GM21526 (cell line): Measurements from ENCODE around the gene JOSD2.

Experiments used
- ATAC-seq: cut with Tn5 transposase; IDR thresholded peaks from one replicate; pipeline ENCODE4 v1.9.1; 2021; ENCODE audit warnings: moderate library complexity; ENCODE audit not compliant: unreplicated experiment, low FRiP score

The JOSD2 gene, protein sequence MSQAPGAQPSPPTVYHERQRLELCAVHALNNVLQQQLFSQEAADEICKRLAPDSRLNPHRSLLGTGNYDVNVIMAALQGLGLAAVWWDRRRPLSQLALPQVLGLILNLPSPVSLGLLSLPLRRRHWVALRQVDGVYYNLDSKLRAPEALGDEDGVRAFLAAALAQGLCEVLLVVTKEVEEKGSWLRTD

DNA sequence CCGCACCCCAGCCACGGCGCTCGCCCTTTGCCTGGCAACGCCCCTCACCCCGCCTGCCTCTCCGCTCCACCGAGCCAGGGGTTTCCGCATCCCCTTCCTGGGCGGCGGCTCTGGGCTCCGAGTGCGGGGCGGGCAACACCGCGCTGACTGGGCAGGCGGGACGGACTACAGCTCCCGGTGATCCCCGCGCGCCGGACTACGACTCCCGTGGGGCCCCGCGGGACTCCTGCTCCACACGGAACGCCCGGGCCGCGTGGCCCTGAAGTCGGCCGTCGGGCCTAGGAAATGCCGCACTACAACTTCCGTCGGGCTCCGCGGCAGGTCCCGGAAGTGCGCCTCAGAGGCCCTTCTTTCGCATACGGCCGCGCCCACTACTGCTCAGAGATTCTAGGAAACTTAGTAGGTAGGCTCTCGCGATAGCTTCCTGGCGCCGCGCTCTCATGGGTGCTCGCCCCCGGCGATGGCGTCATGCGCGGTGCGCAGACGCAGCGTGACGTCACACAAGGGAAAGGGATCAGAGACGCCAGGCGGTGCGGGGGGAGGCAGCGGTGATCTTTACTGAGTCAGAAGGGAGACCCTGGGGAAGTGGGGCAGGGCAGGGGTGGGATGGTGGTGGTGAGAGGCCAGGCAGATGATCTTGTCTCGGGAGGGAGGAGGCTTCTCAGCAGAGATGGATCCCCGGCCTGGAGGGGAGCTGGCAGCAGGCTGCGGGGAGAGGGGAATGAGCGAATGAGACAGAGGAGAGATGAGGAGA is at the start of gene JOSD2:
JOSD2 (minus strand) TSS at position 123 of the 754 bp plus-strand sequence. CDS start 760 bp downstream, outside the sequence.
- ATAC-seq, result peak; percentile 74

DNA sequence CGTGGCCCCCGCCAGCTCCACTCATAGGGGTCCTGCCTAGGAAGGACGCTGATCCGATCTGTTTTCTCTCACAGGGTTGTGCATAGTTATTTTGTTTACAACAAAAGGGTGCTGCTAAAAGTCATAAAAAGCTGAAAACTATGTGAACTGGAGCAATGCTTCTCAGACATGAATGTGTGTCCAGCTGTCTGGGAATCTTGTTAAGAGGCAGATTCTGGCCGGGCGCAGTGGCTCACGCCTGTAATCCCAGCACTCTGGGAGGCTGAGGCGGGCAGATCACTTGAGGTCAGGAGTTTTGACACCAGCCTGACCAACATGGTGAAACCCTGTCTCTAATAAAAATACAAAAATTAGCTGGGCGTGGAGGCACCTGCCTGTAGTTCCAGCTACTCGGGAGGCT is 48.6 kb upstream of the JOSD2 start:
- ATAC-seq, result no peak

GRCh38 chr19:50558449-50558848 is 47.5 kb upstream of the JOSD2 start:
- ATAC-seq, result no peak

- ATAC-seq, result no peak
Measured at GRCh38 chr19:50558039-50558438, 47.0 kb upstream of the JOSD2 start.

DNA sequence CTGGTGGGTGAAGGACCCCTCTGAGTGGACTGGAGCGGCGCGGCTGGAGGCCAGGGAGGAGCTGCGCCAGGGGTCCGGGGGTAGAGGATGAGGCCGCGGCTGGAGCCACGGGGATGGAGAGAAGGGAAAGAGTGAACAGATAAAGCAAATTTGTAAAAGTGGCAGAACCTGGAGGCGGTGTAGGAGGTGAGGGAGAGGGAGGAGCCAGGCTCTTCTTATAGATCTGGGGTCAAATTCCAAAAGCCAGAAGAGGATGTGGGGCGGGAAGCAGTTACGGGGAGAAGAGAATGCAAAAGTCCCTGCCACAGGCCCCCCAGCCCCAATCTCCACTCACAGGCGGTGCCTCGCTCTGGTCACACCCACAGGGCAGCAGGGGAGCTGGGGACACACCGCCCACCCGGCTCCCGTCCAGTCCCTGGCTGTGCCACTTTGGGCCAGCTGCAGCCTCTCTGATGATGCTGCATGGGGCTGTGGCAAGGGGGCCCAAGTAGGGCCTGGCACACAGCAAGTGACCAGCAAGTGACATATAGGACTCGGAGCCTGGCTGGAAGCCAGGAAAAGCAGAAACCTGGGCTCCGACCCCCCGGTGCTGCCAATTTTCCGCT is 46.1 kb upstream of the JOSD2 start:
- ATAC-seq, result no peak

- ATAC-seq, result no peak
Measured at GRCh38 chr19:50556282-50557008, 45.5 kb upstream of the JOSD2 start.

DNA sequence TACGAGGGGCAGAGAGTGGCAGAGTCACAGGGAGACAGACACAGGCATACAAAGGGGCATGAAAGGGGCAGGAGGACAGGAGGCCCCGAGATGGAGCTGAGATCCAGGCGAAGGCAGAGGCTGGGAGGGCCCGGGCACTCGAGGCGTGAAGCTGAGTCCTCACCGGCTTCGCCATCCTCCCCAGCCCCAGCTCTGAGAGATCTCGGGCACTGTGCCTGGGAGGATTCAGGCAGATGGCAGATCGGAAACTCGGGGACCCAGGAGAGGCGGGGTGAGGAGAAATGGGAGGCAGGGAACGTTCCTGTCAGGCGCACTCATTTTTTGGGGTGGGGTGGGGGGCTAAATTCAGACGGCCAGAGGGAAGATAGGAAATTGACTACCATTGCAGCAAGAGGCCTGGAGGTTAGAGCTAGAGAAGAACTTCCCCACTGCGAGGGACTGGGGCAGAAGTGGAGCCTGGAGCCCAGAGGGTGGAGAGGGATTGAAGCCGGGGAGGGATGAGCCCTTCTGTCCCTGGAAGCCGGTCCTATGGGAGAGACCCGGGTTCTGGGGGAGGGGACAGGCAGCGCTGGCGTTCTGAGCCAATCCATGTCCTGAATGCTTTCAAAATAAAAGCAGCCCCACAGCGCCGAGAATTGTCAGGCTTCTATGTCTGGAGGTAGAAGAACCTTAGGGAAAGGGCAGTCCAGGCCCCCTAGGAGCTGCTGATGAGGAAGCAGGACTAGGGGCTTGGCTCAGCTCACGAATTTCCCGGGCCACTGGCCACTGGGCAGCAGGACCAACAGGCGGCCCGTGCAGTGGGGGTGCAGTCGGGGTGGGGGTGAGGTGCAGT is 44.7 kb upstream of the JOSD2 start:
- no peak for ATAC-seq

- no peak for ATAC-seq
Measured at GRCh38 chr19:50555033-50555432, 44.0 kb upstream of the JOSD2 start.

- ATAC-seq, result no peak
Measured at GRCh38 chr19:50554212-50554611, 43.2 kb upstream of the JOSD2 start.

- no peak for ATAC-seq
Measured at GRCh38 chr19:50553134-50553703, 42.2 kb upstream of the JOSD2 start.

- no peak for ATAC-seq
Measured at GRCh38 chr19:50552540-50552939, 41.5 kb upstream of the JOSD2 start.

- ATAC-seq, result no peak
Measured at GRCh38 chr19:50551715-50552187, 40.8 kb upstream of the JOSD2 start.

GRCh38 chr19:50551034-50551714 is 40.2 kb upstream of the JOSD2 start:
- no peak for ATAC-seq

DNA sequence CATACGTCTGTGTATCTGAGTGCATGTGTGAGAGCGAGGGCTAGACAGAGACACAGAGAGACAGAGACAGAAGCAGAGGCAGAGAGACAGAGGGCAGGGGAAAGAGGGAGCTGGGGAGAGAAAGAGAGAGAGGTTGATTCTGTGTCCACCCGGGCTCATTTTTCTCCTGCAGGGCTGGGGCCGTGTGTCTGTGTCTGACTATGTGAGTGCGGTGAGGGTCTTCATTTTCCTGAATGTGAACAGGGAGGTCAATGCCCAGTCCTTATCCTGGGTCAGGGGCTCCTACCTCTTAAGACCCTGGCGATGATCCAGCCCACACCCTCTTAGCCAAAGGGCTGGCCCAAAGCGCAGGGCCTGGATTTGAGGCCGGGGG is 39.6 kb upstream of the JOSD2 start:
- no peak for ATAC-seq

DNA sequence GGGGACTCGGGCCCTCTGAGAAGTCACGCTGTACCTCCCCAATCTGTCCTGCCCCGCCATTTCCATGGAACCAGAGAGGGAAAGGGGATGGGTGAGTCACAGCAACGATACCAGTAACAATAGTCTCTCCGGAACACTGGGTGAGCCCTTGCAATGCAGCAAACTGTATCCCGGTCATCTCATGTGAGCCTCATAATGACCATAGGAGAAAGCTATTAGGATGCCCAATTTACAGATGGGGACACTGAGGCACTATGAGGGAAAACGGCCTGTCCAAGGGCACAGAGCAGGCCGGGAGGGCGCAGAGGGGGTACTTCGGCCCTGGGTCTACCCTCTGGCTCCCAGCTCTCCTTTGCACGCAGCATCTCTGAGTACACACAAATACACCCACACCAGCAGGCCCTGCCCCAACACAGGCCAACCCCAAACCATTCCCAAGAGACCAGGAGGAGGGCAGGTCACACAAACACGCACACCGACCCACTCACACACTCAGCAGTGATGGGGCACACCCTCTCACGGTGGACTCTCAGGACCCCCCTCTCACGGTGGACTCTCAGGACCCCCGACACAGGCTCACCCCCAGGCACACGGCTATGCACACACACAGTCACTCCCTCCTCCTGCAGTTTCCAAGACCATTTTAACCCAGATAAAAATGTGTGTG is 39.1 kb upstream of the JOSD2 start:
- no peak for ATAC-seq

DNA sequence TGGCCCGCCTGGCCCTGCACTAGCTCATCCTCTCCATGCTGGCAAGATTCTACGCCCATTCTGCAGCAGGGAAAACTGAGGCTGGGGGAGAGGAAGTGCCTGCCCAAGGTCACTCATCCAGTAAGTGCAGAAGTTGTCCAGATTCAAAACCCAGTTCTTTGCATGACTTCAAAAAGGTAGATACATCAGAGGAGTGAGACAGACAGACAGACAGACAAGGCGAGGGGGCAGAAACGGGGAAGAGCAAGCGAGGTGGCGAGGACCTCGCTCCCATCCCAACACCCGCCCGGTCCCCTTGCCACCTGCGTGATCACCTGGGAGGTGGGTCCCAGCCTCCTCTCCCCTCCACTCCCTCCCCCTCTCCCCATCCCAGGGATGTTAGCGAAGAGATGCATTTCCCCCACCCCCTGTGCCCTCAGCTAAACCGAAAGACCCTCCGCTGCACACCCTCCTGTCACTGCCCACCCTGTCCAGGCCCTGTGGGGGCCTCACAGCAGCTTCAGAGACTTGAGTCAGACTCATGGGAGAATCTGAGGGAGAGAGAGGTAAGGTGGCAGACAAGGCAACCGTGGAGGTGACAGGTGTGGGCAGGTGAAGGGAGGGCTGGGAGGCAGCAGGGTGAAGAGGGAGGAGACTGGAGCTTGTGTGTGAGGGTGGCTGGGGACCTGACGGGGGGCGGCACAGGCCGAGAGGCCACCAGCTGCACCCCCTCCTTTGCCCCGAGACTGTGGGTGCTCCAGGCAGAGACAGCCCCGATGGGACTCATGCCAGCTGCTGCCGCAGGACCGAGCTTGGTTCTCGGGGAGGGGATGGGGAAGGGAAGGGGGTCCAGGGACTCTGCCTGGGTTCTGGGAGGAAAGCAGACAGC is 38.3 kb upstream of the JOSD2 start:
- no peak for ATAC-seq

DNA sequence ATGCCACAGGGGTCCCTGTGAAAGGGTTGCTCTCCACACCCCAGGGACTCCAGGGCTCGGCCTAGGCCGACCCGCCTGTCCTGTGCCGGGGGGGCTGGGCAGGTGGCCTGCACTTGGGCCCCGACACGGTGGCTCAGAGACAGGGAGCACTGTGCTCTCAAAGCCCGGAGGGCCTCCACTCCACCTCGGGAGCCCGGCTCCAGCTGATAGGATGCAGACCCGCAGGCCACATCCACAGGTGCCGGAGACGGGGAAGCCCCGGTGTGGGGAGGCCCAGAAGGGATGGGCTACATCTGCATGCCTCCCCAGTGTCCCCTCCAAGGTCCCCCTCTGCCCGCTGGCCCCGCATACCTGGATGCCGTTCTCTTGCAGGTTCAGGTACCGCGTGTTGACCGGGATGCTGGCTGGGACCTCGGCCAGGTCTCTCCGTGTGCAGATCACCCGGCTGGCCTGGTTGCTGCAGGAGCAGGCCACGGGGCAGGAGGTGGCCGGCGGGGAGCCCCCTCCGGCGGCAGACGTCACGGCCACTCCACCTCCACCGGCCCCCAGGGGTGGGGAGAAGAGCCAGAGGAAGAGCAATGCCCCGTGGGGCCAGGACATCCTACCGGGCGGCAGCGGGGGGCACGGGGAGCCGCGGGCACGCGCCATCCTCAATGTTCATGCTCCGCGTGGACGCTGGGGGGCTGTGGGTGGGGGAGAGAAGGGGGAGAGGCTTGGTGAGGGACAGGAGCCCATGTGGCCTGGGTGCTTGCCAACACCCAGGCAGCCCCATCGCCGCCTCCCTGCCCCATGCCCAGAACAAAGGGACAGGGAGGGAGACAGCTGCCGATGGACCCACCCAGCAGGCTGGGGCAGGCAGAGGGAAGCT is 37.4 kb upstream of the JOSD2 start:
- no peak for ATAC-seq
